HG03196 (cell line): Measurements from ENCODE around the gene ST6GAL1.
"Not testable (repeated sequence)": the region's sequence is repeated elsewhere in the genome, so short reads cannot be mapped to it uniquely, and the experiment has no call there.

Source experiments
- ATAC-seq: cut with Tn5 transposase; IDR thresholded peaks from one replicate; pipeline ENCODE4 v1.9.1; 2021; ENCODE audit not compliant: unreplicated experiment

ST6GAL1 gene

GRCh38 chr3:187017511-187018230 lies 87.3 kb downstream of the ST6GAL1 start:
- ATAC-seq, result no peak

- ATAC-seq, result no peak
Observed at GRCh38 chr3:187019542-187020072, 89.3 kb downstream of the ST6GAL1 start.

- no peak for ATAC-seq
Observed at GRCh38 chr3:187020376-187020775, 90.0 kb downstream of the ST6GAL1 start.

GRCh38 chr3:187021748-187022402 lies 91.5 kb downstream of the ST6GAL1 start:
- ATAC-seq, result peak; percentile 47

GRCh38 chr3:187022403-187023029 lies 92.2 kb downstream of the ST6GAL1 start:
- no peak for ATAC-seq

- not testable (repeated sequence) for ATAC-seq
Observed at GRCh38 chr3:187023340-187023739, 93.0 kb downstream of the ST6GAL1 start.

GRCh38 chr3:187024536-187025226 lies 94.4 kb downstream of the ST6GAL1 start:
- ATAC-seq, result no peak

GRCh38 chr3:187025254-187025655 lies 94.9 kb downstream of the ST6GAL1 start:
- peak; percentile 11 for ATAC-seq

- peak; percentile 43 for ATAC-seq
Observed at GRCh38 chr3:187025656-187026316, 95.5 kb downstream of the ST6GAL1 start.

- no peak for ATAC-seq
Observed at GRCh38 chr3:187026317-187026670, 96.0 kb downstream of the ST6GAL1 start.

GRCh38 chr3:187027531-187028278 lies 97.4 kb downstream of the ST6GAL1 start:
- no peak for ATAC-seq

- ATAC-seq, result no peak
Observed at GRCh38 chr3:187031934-187032333, 101.6 kb downstream of the ST6GAL1 start.

- no peak for ATAC-seq
Observed at GRCh38 chr3:187036394-187036793, 106.1 kb downstream of the ST6GAL1 start.

- no peak for ATAC-seq
Observed at GRCh38 chr3:187039100-187039722, 108.9 kb downstream of the ST6GAL1 start.

- ATAC-seq, result no peak
Observed at GRCh38 chr3:187039723-187040414, 109.5 kb downstream of the ST6GAL1 start.

GRCh38 chr3:187040516-187041361 lies 110.4 kb downstream of the ST6GAL1 start:
- ATAC-seq, result no peak

- peak; percentile 38 for ATAC-seq
Observed at GRCh38 chr3:187041362-187042307, 111.3 kb downstream of the ST6GAL1 start.
